IMR-90 (cell line): ENCODE results near the gene CAMP. TPM values are rescaled to one million over a fixed set of nuclear protein-coding genes. Genes with fewer than 3 reads are reported as not detected.
"Not testable (repeated sequence)": the region's sequence is repeated elsewhere in the genome, so short reads cannot be mapped to it uniquely, and the experiment has no call there.

Source experiments
- ATAC-seq: fragments of 200-7000 bp; cut with Tn5 transposase; 2 replicates; pipeline ENCODE4 v1.9.1; 2020; ENCODE audit warnings: low read depth, mild to moderate bottlenecking, moderate library complexity
- BruUV-seq: library from RNA; stranded (reverse); fragments of 400-500 nt; replicated peaks from 2 replicates; lab custom pipeline; 2021; lab: Mats Ljungman, UMichigan
- CTCF ChIA-PET: fragments of 300-600 bp; formaldehyde crosslinking; extraction: SDS; loops from one replicate; lab custom pipeline; 2021; ENCODE audit warnings: antibody characterized with exemption; lab: Yijun Ruan, JAX
- POLR2A ChIA-PET: fragments of 300-600 bp; sonication (Branson Sonifier 250); formaldehyde crosslinking; loops from one replicate; lab custom pipeline; 2022; ENCODE audit warnings: antibody characterized with exemption; ENCODE audit not compliant: unreplicated experiment; lab: Charles Lee
- DNase-seq: peaks from one replicate; pipeline ENCODE4 v3.0.0; 2013
- H2AFZ ChIP-seq: replicated peaks from 2 replicates; pipeline ENCODE3; 2013; ENCODE audit warnings: low read length, mild to moderate bottlenecking; ENCODE audit not compliant: poor library complexity
- H2AK5ac ChIP-seq: 2 replicates; pipeline ENCODE4 v1.6.1; 2013; ENCODE audit warnings: low read depth, low read length, inconsistent platforms
- H2AK9ac ChIP-seq: replicated peaks from 2 replicates; pipeline ENCODE3; 2013; ENCODE audit warnings: mild to moderate bottlenecking, low read depth, low read length, moderate library complexity; ENCODE audit not compliant: poor library complexity
- H2BK120ac ChIP-seq: 2 replicates; pipeline ENCODE4 v1.6.1; 2013; ENCODE audit warnings: low read depth, low read length, inconsistent platforms
- H2BK15ac ChIP-seq: 3 replicates; pipeline ENCODE4 v1.6.1; 2013; ENCODE audit warnings: low read depth, low read length, inconsistent platforms
- H2BK20ac ChIP-seq: 2 replicates; pipeline ENCODE4 v1.6.1; 2013; ENCODE audit warnings: low read depth, mild to moderate bottlenecking, inconsistent platforms, low read length, moderate library complexity
- H2BK5ac ChIP-seq: 2 replicates; pipeline ENCODE4 v1.6.1; 2013; ENCODE audit warnings: mild to moderate bottlenecking, low read depth, low read length, inconsistent platforms; ENCODE audit not compliant: poor library complexity, severe bottlenecking
- H3K14ac ChIP-seq: replicated peaks from 2 replicates; pipeline ENCODE4 v1.6.1; 2013; ENCODE audit warnings: low read depth, low read length, inconsistent platforms
- H3K18ac ChIP-seq: 2 replicates; pipeline ENCODE4 v1.6.1; 2013; ENCODE audit warnings: low read depth, low read length, control low read depth
- H3K23ac ChIP-seq: 2 replicates; pipeline ENCODE4 v1.6.1; 2013; ENCODE audit warnings: low read depth, low read length, inconsistent platforms
- H3K27ac ChIP-seq: 2 replicates; pipeline ENCODE4 v1.5.1; 2013; ENCODE audit warnings: mild to moderate bottlenecking, control low read depth, low read length; ENCODE audit not compliant: insufficient read depth
- H3K27me3 ChIP-seq: 2 replicates; pipeline ENCODE4 v1.6.1; 2013; ENCODE audit warnings: low read length; ENCODE audit not compliant: control insufficient read depth, insufficient read depth
- H3K36me3 ChIP-seq: 2 replicates; pipeline ENCODE4 v1.6.1; 2013; ENCODE audit warnings: low read length, mixed read lengths; ENCODE audit not compliant: control insufficient read depth, insufficient read depth
- H3K4ac ChIP-seq: 2 replicates; pipeline ENCODE4 v1.6.1; 2013; ENCODE audit warnings: low read depth, low read length, inconsistent platforms
- H3K4me1 ChIP-seq: 2 replicates; pipeline ENCODE4 v1.6.1; 2013; ENCODE audit warnings: low read length, mixed read lengths; ENCODE audit not compliant: control insufficient read depth, insufficient read depth
- H3K4me2 ChIP-seq: 2 replicates; pipeline ENCODE4 v1.6.1; 2013; ENCODE audit warnings: low read depth, mild to moderate bottlenecking, control low read depth, low read length, moderate library complexity
- H3K4me3 ChIP-seq: 2 replicates; pipeline ENCODE4 v1.5.1; 2013; ENCODE audit warnings: low read depth, mild to moderate bottlenecking, control low read depth, low read length, moderate library complexity; ENCODE audit not compliant: insufficient read depth
- H3K56ac ChIP-seq: 2 replicates; pipeline ENCODE4 v1.6.1; 2013; ENCODE audit warnings: low read length, inconsistent platforms; ENCODE audit not compliant: insufficient read depth; ENCODE audit errors: extremely low read depth
- H3K79me1 ChIP-seq, 2 experiments: 2 replicates each; pipeline ENCODE4 v1.6.1; 2013; ENCODE audit warnings: low read length in 2 of 2, inconsistent platforms in 1 of 2, low read depth in 1 of 2
- H3K9ac ChIP-seq: 2 replicates; pipeline ENCODE4 v1.6.1; 2013; ENCODE audit warnings: low read depth, low read length, control low read depth
- H3K9me1 ChIP-seq: 2 replicates; pipeline ENCODE4 v1.6.1; 2013; ENCODE audit warnings: low read length, inconsistent platforms; ENCODE audit not compliant: insufficient read depth
- H3K9me3 ChIP-seq: 2 replicates; pipeline ENCODE4 v1.6.1; 2013; ENCODE audit warnings: low read length; ENCODE audit not compliant: control insufficient read depth, insufficient read depth
- H4K20me1 ChIP-seq: 2 replicates; pipeline ENCODE4 v1.6.1; 2013; ENCODE audit warnings: low read length, inconsistent platforms; ENCODE audit not compliant: insufficient read depth
- H4K5ac ChIP-seq: 2 replicates; pipeline ENCODE4 v1.6.1; 2013; ENCODE audit warnings: mild to moderate bottlenecking, low read depth, low read length, control low read depth
- H4K8ac ChIP-seq, 2 experiments: 2 replicates each; pipeline ENCODE4 v1.6.1; 2013; ENCODE audit warnings: low read depth in 2 of 2, low read length in 2 of 2, control low read depth in 1 of 2, inconsistent platforms in 1 of 2
- H4K91ac ChIP-seq: 2 replicates; pipeline ENCODE4 v1.6.1; 2013; ENCODE audit warnings: low read depth, low read length, inconsistent platforms; ENCODE audit not compliant: insufficient read depth
- BHLHE40 ChIP-seq: fragments of 150-350 bp; IDR thresholded peaks from 2 replicates; pipeline ENCODE4 v1.6.1; 2016; ENCODE audit warnings: mild to moderate bottlenecking, low read depth, low read length
- CEBPB ChIP-seq: IDR thresholded peaks from 2 replicates; pipeline ENCODE4 v1.6.1; 2012; ENCODE audit warnings: low read depth, low read length, improper control_type of control experiment
- ELK1 ChIP-seq: fragments of 150-350 bp; IDR thresholded peaks from 2 replicates; pipeline ENCODE4 v1.6.1; 2016; ENCODE audit warnings: low read depth, mild to moderate bottlenecking, low read length, moderate library complexity, borderline replicate concordance
- MXI1 ChIP-seq: IDR thresholded peaks from 2 replicates; pipeline ENCODE4 v1.6.1; 2012; ENCODE audit warnings: low read depth, mild to moderate bottlenecking, low read length, moderate library complexity, borderline replicate concordance
- NFE2L2 ChIP-seq: fragments of 150-350 bp; IDR thresholded peaks from 2 replicates; pipeline ENCODE4 v1.6.1; 2016; ENCODE audit warnings: low read depth, mild to moderate bottlenecking, low read length
- POLR2A ChIP-seq: IDR thresholded peaks from 2 replicates; pipeline ENCODE4 v1.6.1; 2012; ENCODE audit warnings: mild to moderate bottlenecking, low read depth, low read length
- SMC3 ChIP-seq: fragments of 150-350 bp; IDR thresholded peaks from 2 replicates; pipeline ENCODE4 v1.6.1; 2016; ENCODE audit warnings: low read depth, mild to moderate bottlenecking, antibody characterized with exemption, low read length, moderate library complexity
- WGBS, 2 experiments: methylation state at CpG; one replicate each; pipeline versions ENCODE4 v1.1.5 to v1.1.7; 2013; ENCODE audit warnings: missing lambda C conversion rate in 2 of 2; ENCODE audit not compliant: insufficient read length in 1 of 2; ENCODE audit errors: extremely low coverage in 2 of 2; 5-methylcytosine and 5-hydroxymethylcytosine counted together
- dilution Hi-C: fragments of 300-500 bp; cut with HindIII; formaldehyde crosslinking; loops from one replicate; pipeline ENCODE4 v1.14.3; 2018; ENCODE audit warnings: low sequenced_read_pairs; ENCODE audit not compliant: unreplicated experiment
- in situ Hi-C: fragments of 300-500 bp; cut with MboI; formaldehyde crosslinking; loops from 3 replicates; pipeline ENCODE4 v1.14.3; 2019; ENCODE audit warnings: low sequenced_read_pairs, inconsistent platforms, mixed read lengths
- intact Hi-C: fragments of 100-400 bp; cut with micrococcal nuclease; formaldehyde crosslinking; loops from 2 replicates; pipeline ENCODE4 v1.10.0; 2022
- polyA plus RNA-seq, 3 experiments: library from polyadenylated mRNA; depleted of rRNA; stranded (reverse); fragments of >200 nt; gene quantifications; 2 replicates each; pipeline ENCODE4 v1.2.3, GENCODE V29; 2012; ENCODE audit warnings: low replicate concordance in 1 of 3
- total RNA-seq: library from RNA; depleted of rRNA; stranded (reverse); fragments of >200 nt; gene quantifications from 2 replicates; pipeline ENCODE4 v1.2.3, GENCODE V29; 2012

The CAMP gene
- total and polyA plus RNA-seq, 2 of the 4 experiments (the other 2 are of a cell fraction): not detected

- H3K9me1 ChIP-seq: no peaks in the 10 kb centered on the region
- H3K79me1 ChIP-seq: no peaks in the 10 kb centered on the region
- no peak overlapping the region for H3K4me2 ChIP-seq
- H2BK120ac ChIP-seq: no peak overlapping the region
- H4K91ac ChIP-seq: no peak overlapping the region
- H3K27ac ChIP-seq: no peak overlapping the region
- BruUV-seq: no TSS peak
- TF ChIP-seq POLR2A (no peak), BHLHE40 (no peak), MXI1 (no peak), ELK1 (no peak), NFE2L2 (no peak), SMC3 (no peak), CEBPB (no peak)
- WGBS, 2 experiments: 100% methylated on average over 1 of the region's 2 CpGs; no CpG with 5 or more reads in 1 of the 2 experiments
- H2AK9ac ChIP-seq: no peak overlapping the region
- no peaks in the 10 kb centered on the region for H3K4me1 ChIP-seq
- peaks cover 2% of the 10 kb centered on the region; the same call in 1 of the 2 replicates for H3K9me3 ChIP-seq
- no peak overlapping the region for H3K9ac ChIP-seq
- DNase-seq: no peak
- no peak overlapping the region for H3K18ac ChIP-seq
- in situ Hi-C loops (loop anchor here (5.0 to 10.0 kb wide), 2 partner anchors 167 to 274 kb away; no protein-coding TSS in a partner anchor), intact Hi-C loops (no loop called here), dilution Hi-C loops (no loop called here)
- H2BK20ac ChIP-seq: no peak overlapping the region
- ChIA-PET CTCF (interaction anchor here (3.1 kb wide), 1 partner anchor 166 kb away, joined by 18 read pairs; no protein-coding TSS in a partner anchor), POLR2A (no interaction called here)
- H2AK5ac ChIP-seq: no peak overlapping the region
- H3K56ac ChIP-seq: no peak overlapping the region
- no peak overlapping the region for H3K23ac ChIP-seq
- no peak overlapping the region for H3K4me3 ChIP-seq
- H2BK5ac ChIP-seq: no peak overlapping the region
- no peak overlapping the region for H4K8ac ChIP-seq
- no peak overlapping the region for H3K4ac ChIP-seq
- ATAC-seq: no peak
- H4K20me1 ChIP-seq: no peaks in the 10 kb centered on the region
- H3K36me3 ChIP-seq: peaks cover 17% of the 10 kb centered on the region
- H3K14ac ChIP-seq: no peak overlapping the region
- H2AFZ ChIP-seq: no peak overlapping the region
- no peaks in the 10 kb centered on the region for H3K27me3 ChIP-seq
- no peak overlapping the region for H2BK15ac ChIP-seq
- no peak overlapping the region for H4K5ac ChIP-seq
Measured at GRCh38 chr3:48270306-48270705, 47.0 kb downstream of the CAMP start.

GRCh38 chr3:48271223-48271622, 47.9 kb downstream of the CAMP start:
- H2BK20ac ChIP-seq, H3K4me3 ChIP-seq, POLR2A ChIA-PET, H2BK15ac ChIP-seq, BruUV-seq, H4K91ac ChIP-seq, H3K9ac ChIP-seq, H3K4me2 ChIP-seq, H3K27me3 ChIP-seq, H3K79me1 ChIP-seq, dilution Hi-C loops, H2AK5ac ChIP-seq, H3K9me3 ChIP-seq, H3K4me1 ChIP-seq, H3K18ac ChIP-seq, H2AK9ac ChIP-seq, H4K8ac ChIP-seq, intact Hi-C loops, H4K5ac ChIP-seq, H2BK5ac ChIP-seq, H3K23ac ChIP-seq, H3K56ac ChIP-seq, DNase-seq, H3K9me1 ChIP-seq, H3K14ac ChIP-seq, H4K20me1 ChIP-seq, H2AFZ ChIP-seq, H3K27ac ChIP-seq, ATAC-seq, H3K4ac ChIP-seq, H2BK120ac ChIP-seq: not testable (repeated sequence)
- H3K36me3 ChIP-seq: peaks cover 16% of the 10 kb centered on the region
- in situ Hi-C loops: loop anchor here (5.0 to 10.0 kb wide), 2 partner anchors 166 to 274 kb away; no protein-coding TSS in a partner anchor
- WGBS, 2 experiments: 93% methylated on average over 3 of the region's 10 CpGs; no CpG with 5 or more reads in 1 of the 2 experiments
- CTCF ChIA-PET: interaction anchor here (0.6 to 2.2 kb wide), 2 partner anchors 17 to 165 kb away, joined by 4 to 13 read pairs; no protein-coding TSS in a partner anchor
